ENCODE results near the gene TBATA.

GRCh38 chr10:70780772-70781171, 4.4 kb downstream of the TBATA start:
- TF ChIP-seq CTCF (conservative IDR thresholded peaks at IDR 0.05; ENCODE audit: low read depth, low read length) (no peak), EZH2 (IDR thresholded peaks at IDR 0.05; ENCODE audit: low read length, unreplicated experiment) (no peak), EZH2phosphoT487 (IDR thresholded peaks at IDR 0.05; ENCODE audit: borderline replicate concordance, low read length) (no peak)

All from PC-3 (cell line).